Ovary (tissue), 3 donors: ENCODE results near the gene RAP1GDS1.

Experiments used
- CTCF ChIP-seq, 3 donors: fragments of 450-650 bp in 2 of 3; fragments of 200-600 bp in 1 of 3; IDR thresholded peaks; one replicate each; pipeline versions ENCODE4 v1.5.1 to v1.8.0; 2016 to 2022; ENCODE audit warnings: antibody characterized with exemption in 3 of 3, mild to moderate bottlenecking in 1 of 3
- EP300 ChIP-seq: sonication (generic); formaldehyde crosslinking; IDR thresholded peaks from one replicate; pipeline ENCODE4 v1.6.1; 2017; ENCODE audit warnings: antibody characterized with exemption
- donor health status: DM: no; HTN: no; CAD: no.

GRCh38 chr4:98446499-98447375 is 185.6 kb downstream of the RAP1GDS1 start:
- no peak for TF ChIP-seq EP300
- no peak for TF ChIP-seq CTCF (IDR thresholded peaks at IDR 0.05)
